Kidney tubule cell (primary cell): ENCODE data around the gene NAV2.

Experiments
- DNase-seq: peaks from one replicate; pipeline ENCODE4 v3.0.0-alpha.2; 2018; ENCODE audit warnings: low spot score

The NAV2 gene

DNA sequence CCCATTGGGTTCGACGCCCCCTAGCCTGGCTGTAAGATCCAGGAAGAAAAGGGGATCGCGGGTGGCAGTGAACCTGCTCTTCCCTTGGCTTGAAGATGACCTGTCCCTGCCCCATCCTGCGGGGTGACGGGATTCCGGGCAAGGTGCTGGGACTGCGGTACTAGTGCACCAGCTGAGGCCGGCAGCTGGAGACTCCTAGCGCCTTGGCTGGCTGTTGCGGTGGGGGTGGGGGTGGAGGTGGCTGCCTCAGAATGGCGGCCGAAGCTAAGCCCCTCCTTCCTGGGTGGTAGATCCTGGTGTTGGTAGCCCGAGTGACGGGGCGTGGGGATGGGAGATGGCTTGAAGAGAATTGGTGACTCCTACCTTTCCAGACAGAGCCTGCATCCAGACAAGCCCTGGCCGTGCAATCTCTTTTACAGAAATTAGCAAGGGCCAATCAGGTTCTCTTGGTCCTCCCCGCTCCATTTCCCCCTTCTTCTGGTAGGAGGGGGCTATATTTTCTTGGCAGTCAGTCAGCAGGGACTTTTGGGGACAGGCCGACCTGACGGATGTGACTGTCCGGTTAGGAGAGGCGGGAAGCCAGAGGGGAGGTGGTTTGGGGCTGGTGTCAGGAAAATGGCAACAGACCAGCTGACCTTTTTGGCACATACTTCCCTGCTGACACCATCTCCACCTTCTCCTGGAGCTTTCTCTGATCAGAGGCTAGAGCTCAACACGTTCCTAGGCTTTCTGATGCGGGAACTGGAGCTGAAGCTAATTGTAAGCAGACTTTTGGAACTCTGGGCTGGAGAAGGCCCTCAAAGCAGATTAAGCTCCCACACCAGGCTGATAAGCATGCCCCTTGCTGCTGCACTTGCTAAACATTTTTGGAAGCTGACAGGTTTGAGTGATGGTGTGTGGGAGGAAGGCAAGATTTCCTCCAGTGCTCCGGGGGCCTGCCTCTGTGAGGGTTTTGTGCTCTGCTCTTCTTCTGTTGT is 2.0 kb downstream of the NAV2 start:
- peak; percentile 98 for DNase-seq

DNA sequence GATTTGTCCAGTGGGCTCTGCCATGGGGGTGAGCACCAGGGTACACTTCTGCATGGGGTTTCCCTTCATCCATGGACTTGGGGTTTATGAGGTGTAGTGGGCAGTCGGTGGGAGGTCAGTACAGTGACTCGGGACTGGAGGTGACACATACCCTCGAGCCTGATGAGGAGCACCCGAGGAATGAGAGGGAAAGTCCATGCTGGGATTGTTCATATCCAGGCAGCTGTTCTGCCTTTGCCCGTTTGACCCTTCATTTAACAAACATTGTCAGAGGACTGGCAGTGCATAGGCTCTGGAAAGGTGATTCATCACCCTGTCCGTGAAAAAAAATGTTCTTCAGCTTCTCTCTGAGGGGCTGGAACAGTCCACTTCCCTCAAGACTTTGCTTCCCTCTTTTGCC is 2.7 kb downstream of the NAV2 start:
- peak; percentile 99 for DNase-seq

DNA sequence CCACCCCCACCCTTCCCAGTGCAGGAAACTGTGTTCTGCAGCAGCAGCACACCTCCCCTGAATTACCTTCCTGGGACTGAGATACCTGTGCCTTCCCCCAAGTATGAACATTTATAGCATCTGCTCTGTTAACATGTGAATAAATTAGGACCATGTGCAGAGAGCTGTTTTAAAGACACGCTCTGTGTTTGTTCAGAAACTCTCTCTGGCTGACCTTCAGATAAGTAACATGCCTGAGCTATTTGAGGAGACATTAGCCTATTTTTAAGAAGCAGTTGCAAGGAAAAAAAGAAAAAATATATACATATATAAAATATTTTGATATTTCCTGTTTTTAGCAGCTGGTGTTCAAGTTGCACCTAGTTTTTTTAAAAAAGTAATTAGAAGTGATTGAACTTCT is 5.4 kb downstream of the NAV2 start:
- no peak for DNase-seq

DNA sequence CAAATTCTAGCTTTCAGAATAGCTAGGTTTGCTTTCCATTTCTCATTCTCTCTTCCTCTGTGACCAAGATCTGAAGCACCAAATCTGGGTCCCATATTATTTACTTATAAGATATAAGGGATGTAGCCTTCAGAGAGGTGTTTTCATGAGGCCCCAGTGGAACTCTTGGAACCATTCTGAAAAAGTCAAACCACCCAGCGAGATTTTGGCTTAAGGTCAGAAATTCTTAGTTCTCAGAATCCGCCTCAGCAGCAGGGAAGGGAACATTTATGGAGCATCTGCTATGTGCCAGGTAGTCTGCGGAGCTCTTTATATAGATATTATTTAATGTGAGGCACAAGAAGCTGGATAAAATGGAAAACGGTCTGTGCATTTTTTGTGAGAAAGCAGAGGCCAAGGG is 6.3 kb downstream of the NAV2 start:
- DNase-seq: no peak

DNA sequence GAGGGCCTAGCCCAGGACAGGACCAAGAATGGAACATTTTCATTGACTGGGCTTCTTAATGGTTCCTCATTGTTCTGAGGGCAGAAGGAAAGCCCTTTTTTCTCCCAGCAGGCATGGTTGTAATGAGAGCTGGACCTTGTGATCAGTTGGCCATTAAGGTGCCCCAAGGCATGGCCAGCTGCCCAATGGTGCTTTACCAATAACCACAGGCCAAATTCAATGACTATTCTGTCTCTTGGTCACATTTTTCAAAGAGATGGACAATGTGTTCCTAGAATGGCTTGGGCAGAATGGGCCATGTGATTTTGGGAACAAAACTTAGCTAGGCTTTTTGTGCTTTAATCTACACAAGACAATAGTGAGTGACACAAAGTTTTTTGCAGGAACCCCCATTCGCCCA is 7.3 kb downstream of the NAV2 start:
- DNase-seq: no peak

DNA sequence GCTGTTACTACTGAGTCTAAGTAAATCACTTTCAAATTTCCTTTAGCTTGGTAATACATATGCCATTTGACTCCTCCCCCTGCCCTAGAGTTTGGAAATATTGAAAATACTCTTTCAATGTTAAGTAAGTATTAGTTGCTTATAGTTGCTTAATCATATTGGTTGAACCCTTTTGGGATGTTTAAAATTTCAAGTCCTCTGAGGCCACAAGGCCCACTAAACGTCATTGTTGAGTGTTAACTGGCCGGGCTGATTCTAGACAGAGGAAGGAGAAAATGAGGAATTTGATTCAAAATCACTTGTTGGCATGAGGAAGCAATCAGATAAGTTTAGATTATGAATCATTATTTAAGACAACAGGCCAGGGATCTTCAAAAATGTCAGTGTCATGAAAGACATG is 8.5 kb downstream of the NAV2 start:
- DNase-seq: no peak

DNA sequence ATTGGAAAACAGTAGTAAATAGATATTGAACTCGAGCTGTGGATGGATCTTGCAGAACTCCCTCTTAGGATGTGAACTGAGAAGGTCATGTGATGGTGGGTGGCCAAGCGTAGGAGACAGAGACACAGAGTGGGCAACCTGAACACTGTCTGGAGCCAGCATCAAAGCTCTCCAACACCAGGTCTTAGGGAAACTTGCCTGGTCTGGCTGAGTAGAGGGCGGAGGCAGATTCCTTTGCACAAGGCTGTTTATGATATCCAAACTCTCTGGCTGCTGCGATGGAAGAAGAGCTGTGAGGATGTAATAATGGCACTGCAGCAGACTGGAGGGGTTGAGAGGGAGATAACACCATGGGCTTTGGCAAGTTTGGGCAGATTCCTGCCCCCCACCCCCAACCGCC is 10.1 kb downstream of the NAV2 start:
- no peak for DNase-seq

DNA sequence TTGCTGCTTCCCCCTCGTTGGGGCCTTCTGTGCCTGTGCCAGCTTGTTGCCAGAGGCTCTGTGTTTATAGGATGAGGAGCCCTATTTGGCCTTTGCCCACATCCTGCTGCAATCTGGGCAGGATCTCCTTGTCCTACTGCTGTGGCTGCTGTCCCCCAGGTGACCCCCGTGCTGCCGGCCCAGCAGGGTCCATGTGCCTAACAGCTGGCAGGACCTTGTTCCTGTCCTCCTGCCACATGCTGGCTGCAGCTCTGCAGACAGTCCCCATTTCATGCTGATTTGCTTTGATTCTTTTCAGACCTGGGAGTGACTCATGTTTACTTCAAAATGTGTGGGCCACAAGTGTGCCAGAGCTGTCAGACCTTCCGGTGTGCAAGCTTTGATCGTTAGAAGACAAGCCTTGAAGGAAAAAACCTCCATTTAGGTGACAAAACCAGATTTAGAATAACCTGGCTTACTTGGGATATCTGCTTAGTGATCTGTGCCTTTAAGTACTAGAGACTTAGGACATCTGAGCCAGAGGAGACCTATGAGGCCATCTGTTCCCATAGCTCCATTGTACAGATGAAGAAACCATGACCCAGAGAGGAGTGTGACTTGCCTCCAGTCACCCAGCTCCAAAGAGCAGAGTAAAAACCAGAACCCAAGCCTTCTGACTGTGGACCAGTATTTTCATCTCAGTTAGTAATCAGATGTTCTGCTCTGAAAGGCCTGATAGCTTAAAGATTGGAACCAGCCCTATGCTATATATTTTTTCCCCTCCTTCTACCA is 11.1 kb downstream of the NAV2 start:
- DNase-seq: peak; percentile 47

DNA sequence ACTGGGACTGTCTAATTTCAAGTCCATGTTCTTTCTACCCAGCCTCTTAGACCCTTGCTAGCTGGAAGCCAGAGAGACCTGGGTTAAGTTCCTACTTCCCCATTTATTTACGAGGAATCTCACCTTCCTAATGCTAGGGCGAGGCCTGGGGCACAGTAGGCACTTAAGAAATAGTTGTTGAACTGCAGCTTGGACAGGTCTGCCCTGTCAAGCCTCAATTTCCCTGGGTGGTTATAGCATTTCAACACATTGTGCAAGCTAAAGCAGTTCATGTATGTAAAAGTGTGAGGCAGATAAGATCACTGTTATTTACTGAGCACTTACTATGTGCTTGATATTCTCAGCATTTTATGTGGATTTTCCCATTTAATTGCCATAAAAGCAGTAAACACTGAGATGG is 12.1 kb downstream of the NAV2 start:
- no peak for DNase-seq

DNA sequence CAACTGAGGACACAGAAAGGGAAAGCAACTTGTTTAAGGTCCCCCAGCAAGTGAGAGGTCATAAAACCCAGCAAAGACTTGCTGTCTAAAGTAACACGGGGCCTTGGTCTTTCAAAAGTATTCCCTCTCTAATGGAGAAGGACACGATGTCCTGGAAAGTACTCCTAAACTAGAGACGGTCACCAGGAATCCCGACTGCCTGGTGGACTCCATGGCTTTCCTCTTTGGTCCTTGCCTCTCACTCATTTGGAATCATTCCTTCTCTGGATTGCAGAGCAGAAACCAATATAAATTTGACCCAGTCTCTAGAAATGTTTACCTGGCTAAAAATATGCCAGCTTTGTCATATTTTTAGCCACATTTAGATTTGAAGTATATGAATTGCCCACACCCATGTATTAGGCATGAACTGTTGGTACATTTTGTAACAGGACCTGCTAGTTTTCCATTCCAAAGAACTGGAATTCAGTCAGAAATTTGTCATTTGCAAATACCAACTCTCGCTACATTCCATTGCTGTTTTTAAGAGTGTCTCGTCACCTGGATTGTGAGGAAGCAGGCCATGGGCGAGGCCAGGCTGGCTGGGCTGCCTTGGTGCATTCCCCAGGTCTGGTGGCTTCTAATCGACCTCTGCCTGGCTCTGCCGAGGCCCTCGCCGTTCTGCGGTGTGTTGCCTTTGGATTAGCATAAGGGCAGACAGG is 12.9 kb downstream of the NAV2 start:
- DNase-seq: peak; percentile 81

DNA sequence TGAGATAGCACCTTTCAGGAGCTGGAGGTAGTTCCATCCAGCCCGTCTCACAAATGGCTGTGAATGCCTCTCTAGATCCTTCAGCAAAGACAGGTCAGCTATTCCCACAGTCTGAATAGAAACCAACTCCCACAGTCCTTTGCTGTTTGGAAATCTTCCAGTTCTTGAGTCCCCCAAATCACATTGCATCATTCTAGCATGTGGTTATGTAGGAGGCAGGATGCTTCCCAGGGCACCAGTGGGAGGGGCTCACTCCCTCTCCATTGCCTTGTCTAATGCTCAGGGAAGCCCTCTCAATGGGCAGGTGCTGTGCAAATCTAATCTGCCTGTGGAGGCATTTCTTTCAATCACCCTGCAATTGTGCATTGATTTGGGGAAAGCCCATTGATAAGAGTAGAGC is 14.6 kb downstream of the NAV2 start:
- peak; percentile 34 for DNase-seq

DNA sequence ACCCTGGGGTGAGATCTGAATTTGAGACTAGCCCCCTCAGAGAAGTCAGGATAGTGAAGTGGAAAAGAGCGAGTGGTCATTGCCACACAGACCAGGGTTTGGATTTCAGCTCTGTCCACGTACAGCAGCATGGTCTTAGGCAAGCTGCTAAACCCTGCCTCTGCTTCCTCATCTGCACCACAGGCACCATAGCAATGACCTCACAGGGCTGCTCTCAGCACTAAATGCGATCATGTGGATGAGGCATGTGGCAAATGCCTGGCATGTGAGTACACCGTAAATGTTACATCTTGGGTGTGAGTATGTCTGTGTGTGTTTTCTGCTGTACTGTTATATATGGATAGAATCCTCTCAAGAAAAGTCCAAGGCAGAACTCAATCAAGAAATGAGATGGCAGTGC is 15.8 kb downstream of the NAV2 start:
- DNase-seq: peak; percentile 66

DNA sequence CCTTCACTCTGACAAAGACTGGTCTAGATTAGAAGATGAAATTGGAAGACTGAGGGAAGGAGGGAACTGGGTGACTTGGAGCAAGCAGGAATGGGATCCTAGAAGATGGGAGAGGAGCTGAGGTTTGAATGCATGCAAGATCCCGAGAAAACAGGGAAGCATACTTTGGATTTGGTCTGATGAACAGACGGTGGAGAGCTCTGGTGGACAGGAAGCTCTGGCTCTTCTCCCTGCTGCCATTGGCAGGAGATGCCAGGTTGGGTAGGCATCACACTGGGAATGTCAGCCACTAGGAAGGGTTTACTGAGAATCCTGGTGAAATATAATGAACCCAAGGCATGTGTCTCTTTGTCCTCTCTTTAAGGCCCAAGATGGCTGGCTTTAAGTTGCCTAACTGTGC is 16.5 kb downstream of the NAV2 start:
- DNase-seq: no peak

DNA sequence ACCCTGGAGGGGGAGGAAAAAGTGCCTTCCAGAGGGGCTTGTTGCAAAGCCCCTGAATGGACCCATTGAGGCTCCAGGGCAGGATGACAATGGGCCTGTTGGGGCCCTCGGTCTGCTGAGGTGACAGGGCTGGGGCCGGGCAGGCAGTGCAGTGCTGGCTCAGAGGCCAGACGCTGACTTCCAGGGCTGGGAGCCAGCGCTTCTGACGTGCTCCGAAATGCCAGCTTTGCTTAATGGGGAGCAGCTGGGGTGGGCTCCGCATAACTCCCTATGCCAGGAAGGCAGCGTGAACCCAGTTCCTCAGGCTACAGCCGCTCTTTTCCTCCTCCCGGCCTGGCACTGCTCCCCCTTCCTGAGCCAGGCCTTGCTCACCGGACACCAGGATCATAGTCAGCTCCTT is 17.7 kb downstream of the NAV2 start:
- no peak for DNase-seq

DNA sequence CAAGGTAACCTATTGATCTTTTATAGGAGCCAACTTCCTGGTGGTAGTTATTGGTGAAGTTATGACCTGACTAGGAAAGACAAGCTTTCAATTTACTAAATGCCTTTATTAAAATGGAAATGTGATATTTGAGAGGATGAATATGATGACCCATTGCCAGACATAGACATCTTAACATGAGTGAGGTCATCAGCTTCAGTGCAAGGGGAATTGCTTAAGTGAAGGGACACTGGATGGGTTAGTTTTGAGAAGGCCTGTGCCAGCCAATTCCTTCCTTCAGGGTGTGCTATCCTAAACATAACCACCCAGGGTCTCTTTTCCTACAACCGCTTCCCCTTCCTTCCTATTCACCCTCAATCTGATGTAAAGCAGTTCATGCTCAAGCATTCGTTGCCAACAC is 21.5 kb downstream of the NAV2 start:
- DNase-seq: no peak

DNA sequence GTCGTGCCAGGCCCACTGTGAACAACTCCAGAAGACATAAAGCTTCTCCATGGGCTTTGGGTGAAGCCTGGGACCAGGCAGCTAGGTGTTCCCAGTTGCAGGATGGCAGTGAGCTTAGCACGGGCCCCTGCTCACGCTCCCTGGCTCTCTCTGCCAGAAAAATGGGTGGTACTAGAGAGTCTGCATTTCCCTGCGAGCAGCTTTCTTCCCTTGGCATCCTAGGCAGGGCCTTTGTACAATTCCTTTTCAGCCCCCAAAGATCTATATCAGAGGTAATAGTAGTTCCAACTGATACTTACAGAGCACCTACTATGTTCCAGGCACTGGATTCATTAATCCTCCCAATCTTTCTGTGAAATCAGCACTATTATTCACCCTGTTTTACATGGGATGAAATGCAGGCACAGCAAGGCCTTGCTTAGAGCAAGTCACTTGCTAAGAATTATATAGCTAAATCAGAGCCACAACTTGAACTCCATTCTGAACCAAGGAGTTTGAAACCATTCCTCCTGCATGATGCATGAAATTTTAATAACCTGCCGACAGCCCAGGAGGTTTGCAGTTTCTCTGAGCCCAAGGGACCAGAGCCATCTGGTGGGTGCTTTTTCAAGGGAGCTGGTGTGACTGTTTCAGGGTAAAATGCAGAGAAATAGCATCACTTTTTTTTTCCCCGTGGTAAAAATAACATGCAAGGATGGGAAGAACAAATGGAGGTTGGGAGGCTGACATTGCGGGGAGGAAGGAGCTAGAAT is 22.7 kb downstream of the NAV2 start:
- DNase-seq: no peak

DNA sequence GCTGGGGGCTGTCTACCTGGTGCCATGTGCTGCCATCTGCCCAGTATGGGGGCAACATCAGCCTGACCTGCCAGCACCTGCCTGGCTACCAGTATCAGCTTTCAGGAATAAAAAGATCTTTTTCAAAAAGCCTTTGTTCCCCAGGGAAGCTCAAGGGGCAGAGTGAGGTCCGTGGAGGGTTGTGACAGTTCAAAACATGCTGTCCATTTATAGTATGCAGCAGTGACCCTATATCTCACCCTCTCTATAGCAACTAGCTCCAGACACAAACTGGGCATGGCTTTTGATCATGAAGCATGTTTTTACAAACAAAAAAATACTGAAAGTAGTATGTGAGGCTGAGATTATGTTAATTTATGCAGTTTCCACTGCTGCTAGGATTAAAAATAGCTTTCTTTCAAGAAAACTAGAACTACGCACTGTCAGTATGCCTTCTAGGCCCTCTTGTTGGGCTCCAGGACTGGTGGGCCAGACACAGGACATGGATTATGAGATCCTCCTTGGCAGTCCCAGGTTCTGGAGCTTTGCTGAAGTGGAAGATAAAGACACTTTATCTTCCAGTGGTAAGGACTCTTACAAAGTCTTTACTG is 23.4 kb downstream of the NAV2 start:
- no peak for DNase-seq

DNA sequence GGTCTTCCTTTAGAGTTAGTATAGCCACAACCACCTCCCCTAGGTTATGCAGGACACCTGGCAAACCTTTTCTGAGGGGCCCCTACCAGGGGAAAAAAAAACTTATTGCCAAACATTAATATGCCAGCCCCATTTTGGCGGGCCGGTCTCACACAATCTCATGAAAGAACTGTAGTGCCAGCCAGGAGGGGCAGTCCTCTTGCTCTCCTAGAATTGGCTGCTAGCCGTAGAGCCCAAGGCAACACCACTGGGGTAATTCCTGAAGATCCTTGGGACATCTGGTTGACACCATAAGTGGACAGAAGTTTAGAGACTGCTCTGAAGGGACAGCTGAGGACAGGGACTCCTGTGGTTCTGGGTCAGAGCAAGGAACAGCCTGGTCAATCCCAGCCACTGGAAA is 24.2 kb downstream of the NAV2 start:
- no peak for DNase-seq

DNA sequence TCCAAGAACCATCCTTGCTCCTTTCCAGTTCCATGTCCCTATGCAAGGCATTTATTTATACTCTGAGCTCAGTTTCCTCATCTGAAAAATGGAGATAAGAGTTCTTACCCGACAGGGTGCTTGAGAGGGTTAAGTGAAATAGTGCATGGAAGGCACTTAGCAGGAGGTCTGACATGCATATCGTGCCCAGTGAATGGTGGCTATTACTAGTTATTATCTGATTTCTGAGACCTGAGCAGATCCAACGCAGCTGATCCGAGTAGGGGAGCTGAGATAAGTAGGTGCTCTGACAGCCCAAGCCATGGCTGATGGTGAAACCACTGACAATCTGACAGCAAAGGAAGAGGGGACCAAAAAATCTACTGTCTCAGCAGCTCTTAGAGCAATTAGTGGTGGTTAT is 24.9 kb downstream of the NAV2 start:
- DNase-seq: no peak

DNA sequence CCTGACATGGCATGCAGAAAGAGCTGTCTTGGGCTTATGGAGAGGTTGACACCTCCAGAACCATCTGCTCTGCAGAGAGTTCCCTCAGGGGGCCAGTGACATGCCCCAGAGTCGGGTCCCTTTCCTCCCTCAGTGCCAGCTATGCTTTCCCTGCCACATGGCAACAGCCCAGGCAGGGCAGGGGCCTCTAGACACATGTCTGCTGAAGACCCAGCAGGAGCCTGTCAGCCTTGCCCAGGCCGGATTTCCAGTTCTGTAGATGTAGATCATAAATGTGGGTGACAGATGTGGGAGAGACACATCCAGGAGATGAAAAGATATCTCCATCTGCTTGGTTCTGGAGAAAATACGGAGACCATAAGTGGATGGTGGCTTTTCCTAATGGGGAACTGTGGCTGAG is 25.5 kb downstream of the NAV2 start:
- DNase-seq: no peak

DNA sequence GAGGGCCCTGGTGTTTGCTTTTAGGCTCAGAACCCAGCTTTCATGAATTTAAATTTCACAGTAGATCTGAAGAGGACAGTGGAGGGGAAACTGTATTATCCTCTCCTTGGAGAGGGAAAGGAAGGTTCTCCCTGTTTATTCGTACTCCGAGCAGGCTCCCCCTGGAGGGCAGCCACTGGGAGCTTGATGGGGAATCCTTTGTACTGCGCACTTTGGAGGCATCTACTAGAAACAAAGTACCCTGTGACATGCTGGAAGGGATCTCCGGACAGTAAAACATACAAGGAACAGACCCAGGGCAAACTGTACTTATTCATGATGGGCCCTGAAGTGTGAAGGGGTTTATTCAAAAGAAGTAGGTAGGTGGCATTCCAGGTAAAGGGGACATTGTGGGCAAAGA is 27.2 kb downstream of the NAV2 start:
- DNase-seq: no peak

DNA sequence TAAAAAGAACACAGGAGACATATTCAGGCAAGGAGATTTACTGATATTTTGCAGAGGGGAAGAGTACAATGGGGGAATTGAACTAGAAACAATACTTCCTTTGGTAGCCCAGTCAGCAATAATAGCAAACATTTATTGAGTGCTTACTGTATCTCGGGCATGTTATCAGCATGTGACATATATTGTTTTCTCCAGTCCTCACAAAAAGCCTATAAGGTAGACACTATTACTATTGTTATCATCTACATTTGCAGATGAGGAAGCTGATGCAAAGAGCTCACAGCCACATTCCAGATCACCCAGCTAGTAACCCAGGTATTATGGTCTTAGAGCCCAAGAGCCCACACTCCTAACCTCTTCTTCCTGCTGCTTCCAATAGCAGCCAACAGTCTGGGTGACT is 27.9 kb downstream of the NAV2 start:
- DNase-seq: no peak
